Endometrium (tissue), 2 donors: Measurements from ENCODE around the gene HELZ.
"Not testable (repeated sequence)": the region's sequence is repeated elsewhere in the genome, so short reads cannot be mapped to it uniquely, and the experiment has no call there.

ENCODE experiments used
- FAIRE-seq: peaks from 2 replicates; lab custom pipeline; 2012; peaks lifted over from hg19 to GRCh38; lab: Jason Lieb, UNC
- donor health status: control.
- donor health status: control.

Gene HELZ

DNA sequence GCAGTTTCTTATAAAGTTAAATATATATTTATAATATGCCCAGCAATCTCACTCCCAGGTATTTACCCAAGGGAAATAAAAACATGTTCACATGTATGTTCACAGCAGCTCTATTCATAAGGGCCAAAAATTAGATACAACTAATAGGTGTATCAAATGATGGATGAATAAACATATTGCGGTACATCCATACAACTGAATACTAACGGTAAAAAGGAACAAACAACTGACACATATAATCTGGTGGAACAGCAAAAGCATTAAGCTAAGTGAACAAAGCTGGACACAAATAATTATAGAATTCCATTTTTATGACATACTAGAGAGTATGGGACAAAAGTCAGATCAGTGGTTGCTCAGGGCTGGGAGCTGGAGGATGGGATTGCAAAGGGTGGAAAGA lies 125.9 kb downstream of the HELZ start:
- no peak for FAIRE-seq

DNA sequence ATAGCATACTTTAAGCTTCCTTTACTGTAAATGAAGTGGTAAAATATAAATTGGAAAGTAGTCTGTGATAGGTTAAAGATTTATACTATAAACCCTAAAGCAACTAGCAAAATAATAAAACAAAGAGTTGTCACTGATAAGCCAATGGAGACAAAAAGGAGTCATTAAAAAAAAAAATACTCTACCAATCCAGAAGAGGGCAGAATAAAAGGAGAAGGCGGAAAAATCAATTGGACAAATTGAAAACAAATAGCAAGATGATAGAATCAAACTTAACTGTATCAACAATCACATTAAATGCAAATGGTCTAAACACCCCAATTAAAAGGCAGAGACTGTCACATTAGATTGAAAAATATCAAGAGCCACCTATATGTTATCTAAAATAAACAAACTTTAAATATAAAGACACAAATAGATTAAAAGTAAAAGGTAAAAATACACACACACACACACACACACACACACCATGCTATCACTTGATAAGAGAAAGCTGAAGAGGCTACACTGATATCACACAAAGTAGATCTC lies 128.9 kb downstream of the HELZ start:
- no peak for FAIRE-seq

DNA sequence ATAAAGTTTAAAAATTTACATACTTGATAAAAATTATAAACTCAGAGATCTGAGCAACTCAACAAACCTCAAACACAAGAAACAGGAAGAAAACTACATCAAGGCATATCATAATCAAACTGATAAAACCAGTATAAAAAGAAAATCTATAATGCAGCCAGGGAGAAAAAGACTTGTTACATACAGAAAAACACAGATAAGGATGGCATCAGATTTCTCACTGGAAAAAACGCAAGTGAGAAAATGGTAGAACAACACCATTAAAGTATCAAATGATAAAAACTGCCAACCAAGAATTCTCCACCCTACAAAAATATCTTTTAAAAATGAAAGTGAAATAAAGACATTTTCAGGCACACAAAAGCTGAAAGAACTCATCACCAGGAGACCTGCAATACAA lies 129.6 kb downstream of the HELZ start:
- no peak for FAIRE-seq

DNA sequence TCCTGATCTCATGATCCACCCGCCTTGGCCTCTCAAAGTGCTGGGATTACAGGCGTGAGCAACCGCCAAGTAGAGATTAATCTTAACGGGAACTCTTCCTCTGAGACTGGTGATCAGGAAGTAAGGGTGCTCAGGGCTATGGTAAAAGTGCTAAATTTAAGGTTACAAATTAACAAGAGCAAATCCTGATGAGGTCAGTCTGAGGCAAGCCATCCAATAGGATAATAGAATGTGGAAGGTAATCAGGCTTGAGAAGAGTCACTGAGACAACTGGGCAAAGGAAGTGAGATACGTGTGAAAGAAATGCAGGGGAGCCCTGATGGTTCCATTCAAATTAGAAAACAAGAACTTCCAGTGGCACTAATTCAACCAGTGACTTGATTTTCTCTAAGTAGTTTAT lies 131.5 kb downstream of the HELZ start:
- FAIRE-seq = no peak

DNA sequence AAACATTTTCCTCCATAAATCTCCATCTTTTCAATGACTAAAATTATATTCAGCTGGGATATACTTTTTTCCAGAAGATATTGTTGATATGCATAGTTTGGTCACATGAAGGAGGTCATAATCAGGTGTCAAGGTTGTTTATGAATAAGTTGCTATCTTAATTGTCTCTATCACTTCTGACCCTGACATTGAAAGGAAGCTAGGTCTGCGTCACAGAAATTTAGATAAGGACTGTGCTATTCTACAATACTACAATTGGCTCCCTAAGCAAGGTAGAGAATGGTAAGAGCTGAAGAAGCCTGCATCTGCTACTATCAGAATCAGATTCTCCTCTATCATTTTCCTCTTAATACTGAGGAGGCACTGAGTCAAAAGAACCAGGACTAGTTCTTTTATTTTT lies 133.2 kb downstream of the HELZ start:
- FAIRE-seq = no peak

DNA sequence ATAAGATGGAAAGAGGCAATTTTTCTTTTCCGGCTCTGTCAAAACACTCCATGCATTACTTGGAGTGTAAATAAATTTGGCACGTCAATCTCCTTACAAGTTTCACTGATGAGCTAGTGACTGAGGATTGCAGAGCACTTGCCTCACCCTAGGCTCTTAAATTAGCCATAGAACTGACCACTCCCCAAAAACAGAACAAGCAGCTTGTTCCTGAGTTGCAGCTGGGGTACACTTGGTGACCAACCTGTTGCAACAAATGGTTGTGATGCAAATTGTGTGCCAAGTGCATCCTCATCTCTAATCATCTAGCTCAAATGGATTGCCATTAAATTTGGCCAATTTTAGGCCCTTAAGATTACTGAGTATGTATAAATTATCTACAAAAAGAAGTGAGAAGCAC lies 133.7 kb downstream of the HELZ start:
- FAIRE-seq = no peak

DNA sequence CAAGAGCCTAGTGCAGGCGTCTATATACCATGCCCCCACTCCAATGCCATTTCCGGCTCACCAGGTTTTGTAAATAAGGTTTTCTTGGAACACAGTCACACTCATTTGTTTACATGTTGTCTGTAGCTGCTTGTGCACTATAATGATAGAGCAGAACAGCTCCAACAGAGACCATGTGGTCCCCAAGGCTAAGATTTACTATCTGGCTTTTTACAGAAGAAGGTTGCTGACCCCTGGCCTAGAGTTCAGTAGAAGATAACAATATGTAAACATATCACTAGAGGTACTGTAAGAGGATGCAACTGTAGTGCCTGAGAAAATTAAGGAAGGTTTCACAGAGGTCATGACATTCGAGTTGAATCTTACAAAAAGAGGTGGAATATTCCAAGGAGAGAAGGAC lies 134.4 kb downstream of the HELZ start:
- FAIRE-seq = no peak

DNA sequence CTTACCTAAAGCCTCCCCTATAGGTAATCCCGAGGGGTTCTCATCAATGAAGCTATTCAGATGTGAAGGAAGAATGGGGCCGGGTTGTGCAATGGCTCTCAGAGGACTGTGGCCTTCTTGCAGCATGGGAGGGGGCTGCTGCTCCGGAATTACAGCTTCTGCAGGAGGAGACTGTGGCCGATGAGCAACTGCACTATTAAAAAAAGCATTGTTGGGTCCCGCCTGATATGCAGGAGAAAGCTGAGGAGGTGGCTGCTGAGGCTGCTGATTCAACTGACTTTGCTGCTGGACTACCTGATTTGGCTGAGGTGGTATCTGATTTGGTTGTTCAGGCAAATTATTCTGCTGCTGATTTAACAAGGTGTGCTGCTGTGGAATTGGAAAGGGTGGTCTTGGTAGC lies 135.9 kb downstream of the HELZ start:
- FAIRE-seq = no peak

DNA sequence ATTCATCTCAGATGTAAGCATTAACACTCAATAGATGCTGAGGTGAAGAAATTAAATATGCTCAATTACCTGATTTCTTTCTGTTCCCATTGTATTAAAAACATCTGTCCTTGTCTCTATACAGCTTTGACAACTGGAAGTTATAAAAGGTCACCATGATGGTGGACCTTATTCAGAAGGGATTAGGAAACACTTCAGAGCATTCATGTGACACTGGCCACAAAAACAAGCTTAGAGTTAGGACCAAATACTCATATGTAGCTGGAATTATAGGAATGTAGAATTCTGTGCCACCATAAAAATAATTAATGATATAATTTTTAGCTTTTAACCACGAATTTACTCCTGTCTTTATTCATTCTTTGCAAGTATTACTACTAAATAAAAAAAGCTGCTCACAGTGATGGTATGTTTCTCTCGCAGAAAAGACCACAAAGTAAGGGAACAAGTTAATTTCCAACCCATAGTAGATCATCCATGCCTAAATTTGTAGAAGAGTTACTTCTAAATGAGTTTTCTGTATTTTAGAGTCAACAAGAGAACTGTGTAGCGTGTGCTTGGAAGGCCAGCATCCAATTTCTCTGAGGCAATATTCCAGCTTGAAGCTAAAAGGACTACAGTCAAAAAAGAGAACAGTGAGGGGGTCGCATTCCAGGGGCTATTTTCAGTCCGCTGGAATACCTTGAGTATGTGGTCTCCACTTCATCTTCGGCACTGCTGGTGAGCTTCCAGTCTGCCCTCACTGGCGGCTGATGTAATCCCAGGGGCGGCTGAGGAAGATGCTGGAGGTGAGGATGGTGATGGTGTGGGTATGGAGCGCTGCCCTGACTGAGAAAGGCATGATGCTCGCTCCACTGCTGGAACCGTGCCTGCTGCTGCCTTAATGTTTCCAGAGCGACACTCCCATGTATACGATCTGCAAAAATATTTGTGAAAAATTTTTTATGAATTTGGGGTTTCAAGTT lies 136.9 kb downstream of the HELZ start:
- no peak for FAIRE-seq

DNA sequence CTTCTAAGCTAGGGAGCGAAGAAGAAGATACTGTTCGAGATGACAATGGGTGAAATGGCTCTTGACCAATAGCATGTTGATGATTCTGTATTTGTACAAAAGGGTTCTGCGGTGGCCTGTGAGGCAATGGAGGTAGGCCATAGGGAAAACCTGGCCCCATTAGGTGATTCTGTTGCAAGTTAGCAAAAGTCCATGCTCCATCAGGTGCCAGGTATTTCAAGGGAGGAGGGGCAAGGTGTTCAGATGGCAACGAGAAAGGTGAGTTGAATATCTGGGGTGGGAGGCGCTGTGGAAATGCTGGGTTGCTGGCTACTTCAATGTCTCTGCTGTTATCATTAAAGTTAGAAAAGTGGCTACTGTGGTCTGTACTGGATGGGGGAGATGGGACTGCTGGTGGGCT lies 137.8 kb downstream of the HELZ start:
- no peak for FAIRE-seq

DNA sequence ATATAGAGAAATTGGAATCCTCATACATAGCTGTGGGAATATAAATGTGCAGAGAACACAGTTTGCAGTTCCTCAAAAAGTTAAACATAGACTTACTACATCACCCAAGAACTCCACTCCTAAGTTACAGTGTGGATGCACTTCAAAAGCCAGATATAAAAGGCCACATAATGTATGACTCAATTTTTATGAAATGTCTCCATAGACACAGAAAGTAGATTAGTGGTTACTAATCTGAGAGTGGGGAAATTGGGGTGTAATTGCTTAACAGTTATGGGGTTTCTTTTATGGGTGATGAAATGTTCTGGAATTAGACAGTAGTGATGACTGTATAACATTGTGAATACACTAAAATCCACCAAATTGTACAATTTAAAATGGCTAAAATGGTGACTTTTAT lies 139.8 kb downstream of the HELZ start:
- no peak for FAIRE-seq

DNA sequence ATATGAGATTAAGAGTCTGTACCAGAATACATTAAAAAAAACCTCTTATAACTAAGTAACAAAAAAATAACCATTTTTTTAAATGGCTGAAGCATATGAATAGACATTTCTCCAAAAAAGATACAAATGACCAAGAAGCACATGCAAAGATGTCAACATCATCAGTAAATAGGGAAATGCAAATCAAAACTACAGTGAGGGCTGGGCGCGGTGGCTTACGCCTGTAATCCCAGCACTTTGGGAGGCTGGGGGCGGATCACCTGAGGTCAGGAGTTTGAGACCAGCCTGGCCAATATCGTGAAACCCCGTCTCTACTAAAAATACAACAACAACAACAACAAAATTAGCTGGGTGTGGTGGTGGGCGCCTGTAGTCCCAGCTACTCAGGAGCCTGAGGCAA lies 140.4 kb downstream of the HELZ start:
- not testable (repeated sequence) for FAIRE-seq

DNA sequence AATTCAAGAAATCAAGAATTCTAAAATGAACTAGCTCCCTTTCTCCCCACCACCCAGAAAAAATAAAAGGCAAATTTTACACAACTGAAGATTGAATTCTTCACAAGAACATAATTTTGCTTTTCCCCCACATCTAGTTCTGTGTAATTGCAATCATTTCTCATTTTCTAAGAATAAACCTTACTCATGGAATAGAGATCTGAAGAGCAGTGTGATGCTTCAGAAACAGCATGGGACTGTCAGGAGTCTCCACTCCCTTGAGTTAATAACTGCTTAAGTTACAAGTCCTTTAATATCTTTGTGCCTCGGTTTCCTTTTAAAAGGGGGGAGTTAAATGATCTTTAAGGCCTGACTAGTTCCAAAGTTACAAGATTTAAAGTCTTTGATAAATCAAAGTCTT lies 147.0 kb downstream of the HELZ start:
- no peak for FAIRE-seq

DNA sequence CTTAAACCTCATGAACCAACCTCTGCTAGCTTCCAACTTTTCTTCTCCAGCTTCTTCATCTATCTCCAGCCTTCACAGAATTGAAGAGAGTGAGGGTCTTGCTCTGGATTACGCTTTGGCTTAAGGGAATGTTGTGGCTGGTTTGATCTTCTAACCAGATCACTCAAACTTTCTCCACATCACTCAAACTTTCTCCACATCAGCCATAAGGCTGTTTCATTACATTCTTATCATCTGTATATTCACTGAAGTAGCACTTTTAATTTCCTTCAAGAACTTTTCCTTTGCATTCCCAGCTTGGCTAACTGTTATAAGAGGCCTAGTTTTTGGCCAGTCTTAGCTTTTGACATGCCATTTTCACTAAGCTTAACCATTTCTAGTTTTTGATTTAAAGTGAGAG lies 148.4 kb downstream of the HELZ start:
- no peak for FAIRE-seq

DNA sequence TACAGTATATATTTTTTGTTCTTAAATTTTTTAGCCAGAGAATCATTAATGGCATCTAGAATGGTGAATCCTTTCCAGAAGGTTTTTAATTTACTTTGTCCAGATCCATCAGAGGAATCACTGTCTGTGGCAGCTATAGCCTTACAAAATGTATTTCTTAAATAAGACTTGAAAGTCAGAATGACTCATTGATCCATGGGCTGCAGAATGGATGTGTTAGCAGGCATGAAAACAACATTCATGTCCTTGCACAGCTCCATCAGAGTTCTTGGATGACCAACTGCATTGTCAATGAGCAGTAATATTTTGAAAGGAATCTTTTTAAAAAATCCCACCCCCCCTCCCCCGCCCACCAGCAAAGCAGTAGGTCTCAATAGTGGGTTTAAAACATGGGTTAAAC lies 149.2 kb downstream of the HELZ start:
- no peak for FAIRE-seq

DNA sequence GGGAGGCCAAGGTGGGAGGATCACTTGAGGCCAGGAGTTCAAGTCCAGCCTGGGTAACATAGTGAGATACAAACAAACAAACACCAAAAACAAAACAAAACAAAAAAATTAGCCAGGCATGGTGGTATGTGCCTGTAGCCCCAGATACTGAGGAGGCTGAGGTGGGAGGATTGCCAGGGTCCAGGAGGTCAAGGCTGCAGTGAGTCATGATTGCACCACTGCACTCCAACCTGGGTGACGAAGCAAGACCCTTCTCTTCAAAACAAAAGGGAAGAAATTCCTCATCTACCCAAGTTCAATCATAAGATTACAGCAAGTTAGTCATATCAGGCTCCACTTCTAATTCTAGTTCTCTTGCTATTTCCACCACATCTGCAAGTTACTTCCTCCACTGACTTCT lies 149.7 kb downstream of the HELZ start:
- FAIRE-seq = not testable (repeated sequence)

DNA sequence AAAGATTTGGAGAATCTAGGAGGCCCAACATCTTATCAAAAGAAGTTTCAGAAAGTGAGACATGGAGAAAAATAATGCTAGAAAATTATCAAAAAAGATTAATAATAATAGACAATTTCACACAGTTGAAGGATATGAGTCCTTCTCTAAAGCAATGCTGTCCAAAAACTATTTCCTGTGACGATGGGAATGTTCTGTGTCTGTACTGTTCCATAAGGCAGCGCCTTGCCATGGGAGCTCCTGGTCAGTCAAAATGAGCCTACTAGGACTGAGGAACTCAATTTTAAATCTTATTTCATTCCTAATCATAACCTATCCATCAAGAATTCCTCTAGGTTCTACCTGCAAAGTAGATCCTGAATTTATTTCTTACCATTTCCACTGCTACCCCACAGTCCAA lies 151.6 kb downstream of the HELZ start:
- FAIRE-seq = no peak

DNA sequence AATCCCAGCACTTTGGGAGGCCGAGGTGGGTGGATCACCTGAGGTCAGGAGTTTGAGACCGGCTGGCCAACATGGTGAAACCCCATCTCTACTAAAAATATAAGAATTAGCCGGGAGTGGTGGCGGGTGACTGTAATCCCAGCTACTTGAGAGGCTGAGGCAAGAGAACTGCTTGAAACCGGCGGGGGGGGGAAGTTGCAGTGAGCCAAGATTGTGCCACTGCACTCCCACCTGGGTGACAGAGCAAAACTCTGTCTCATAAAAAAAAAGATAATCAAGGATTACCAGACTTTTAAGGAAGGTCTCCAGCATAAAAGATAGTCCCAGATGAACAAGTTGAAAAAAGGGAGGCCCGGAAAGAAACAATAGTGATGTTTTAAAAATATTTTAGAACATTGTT lies 152.3 kb downstream of the HELZ start:
- not testable (repeated sequence) for FAIRE-seq

DNA sequence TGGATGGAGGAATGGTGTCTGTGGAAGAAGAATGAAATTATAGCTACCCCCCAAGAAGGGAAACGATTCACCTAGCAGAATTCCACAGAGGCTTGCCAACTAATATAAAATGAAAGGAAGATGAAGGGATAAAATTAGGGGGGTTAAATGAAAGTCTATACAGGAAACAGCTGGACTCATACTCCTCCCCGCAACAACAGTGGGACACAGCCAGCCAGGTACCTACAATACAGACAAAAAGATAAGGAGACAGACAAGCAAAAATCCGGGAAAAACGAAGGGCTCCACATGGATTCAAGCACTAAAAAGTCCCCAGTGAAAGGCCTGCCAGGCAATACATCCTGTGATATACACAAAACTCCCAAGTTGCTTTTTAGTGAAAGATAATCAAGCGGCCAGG lies 152.7 kb downstream of the HELZ start:
- FAIRE-seq = no peak

DNA sequence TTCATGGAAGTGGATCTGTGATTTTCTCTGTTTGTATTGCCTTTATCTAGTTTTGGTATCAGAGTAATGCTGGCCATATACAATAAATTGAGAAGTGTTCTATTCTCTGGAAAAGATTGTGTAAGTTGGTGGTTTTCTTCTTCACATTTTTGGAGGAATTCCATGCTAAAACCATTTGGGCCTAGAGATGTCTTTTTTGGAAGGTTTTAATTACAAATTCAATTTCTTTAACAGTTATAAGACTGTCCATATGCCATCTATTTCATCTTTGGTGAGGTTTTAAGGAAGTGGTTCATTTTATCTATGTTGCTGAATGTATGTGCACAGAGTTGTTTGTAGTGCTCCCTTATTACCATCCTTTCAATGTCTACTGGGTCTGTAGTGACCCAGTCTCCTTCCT lies 154.7 kb downstream of the HELZ start:
- no peak for FAIRE-seq

DNA sequence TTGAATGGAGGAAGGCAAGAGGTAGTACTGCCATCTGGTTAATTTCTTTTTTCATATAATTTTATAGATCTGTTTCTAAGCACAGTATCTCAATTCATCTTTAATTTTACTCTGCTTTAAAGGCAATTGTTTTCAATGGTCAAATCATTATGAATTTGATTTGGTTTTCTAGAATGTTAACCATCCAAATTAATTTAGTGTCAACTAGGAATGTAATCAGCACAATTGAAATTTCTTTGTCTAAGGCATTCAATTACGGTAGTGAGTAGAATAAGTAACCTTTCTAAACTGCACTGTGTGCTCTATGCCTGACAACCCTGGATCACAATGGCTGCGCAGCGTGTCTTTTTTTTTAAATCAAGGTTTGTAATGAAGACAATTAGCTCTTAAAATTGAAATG lies 156.4 kb downstream of the HELZ start:
- FAIRE-seq = no peak

DNA sequence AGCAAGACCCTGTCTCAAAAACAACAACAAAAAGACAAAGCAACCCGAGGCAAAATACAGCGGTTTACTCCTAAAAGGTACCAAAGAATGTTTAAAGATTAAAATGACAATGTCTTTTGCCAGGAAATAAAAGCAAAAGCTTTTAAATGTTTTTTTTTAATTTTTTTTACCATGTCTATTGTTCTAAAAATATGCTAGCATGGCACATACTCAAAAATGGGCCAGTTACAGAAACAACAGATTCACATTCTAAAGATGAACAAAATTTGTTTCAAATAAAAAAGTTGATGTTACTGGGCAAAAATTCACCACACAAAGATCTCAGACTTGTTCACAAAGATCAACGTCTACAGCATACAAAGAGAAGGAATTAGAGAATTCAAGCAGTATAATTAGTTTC lies 159.6 kb downstream of the HELZ start:
- FAIRE-seq = no peak

DNA sequence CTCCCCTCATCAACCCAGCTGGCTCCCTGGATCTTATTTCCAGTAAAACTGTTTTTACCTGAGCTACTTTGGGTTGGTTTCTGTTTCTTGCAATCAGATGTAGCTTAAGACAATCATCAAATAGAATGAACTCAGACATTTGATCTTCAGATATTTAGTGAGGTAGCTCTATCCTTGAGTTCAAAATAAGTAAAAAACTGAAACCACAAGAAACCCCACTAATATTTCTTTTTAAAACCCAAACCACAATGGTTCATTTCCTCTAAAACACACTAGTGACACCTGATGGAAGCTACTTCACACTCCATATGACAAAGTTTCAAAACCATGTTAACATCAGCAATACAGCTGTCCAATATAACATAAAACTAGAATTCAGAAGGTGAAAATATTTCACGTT lies 162.9 kb downstream of the HELZ start:
- FAIRE-seq = no peak

DNA sequence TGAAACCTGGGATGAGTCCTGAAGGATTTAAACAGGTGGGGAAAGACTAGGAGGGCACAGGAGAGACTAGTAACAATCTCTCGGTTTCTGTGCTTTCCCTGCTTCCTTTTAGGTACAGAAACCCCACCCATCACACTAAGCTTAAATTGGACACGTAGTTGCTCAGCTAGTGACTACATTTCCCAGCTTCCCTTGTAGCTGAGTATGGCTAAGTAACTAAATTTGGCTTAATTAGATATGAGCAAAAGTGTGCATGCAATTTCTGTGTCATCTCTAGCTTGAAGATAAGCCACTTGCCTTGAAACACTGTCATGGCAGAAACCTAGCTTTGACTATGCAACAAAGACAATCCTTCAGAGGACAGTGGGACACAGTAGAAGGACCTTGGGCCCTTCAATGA lies 164.2 kb downstream of the HELZ start:
- FAIRE-seq = no peak
